ENCODE measurements around the gene FAM89A.
"Not testable (repeated sequence)": the region's sequence is repeated elsewhere in the genome, so short reads cannot be mapped to it uniquely, and the experiment has no call there.

The FAM89A gene

GRCh38 chr1:231029841-231030240 is 10.2 kb downstream of the FAM89A start:
- DNase-seq (ENCODE audit: extremely low read depth, low read depth) = no peak
- H3K4me3 ChIP-seq (replicated peaks; ENCODE audit: low read depth, low read length) = no peak overlapping the region
- TF ChIP-seq CTCF (IDR thresholded peaks at IDR 0.05; ENCODE audit: low read depth, low read length, missing control alignments) = no peak

- not testable (repeated sequence) for H3K4me3 ChIP-seq (replicated peaks; ENCODE audit: low read depth, low read length); DNase-seq (ENCODE audit: extremely low read depth, low read depth)
Measured at GRCh38 chr1:231029247-231029646, 10.8 kb downstream of the FAM89A start.

GRCh38 chr1:231028682-231029081 is 11.4 kb downstream of the FAM89A start:
- no peak for DNase-seq (ENCODE audit: extremely low read depth, low read depth)
- TF ChIP-seq CTCF (IDR thresholded peaks at IDR 0.05; ENCODE audit: low read depth, low read length, missing control alignments) = no peak
- H3K4me3 ChIP-seq (replicated peaks; ENCODE audit: low read depth, low read length) = no peak overlapping the region

- DNase-seq (ENCODE audit: extremely low read depth, low read depth) = no peak
- no peak for TF ChIP-seq CTCF (IDR thresholded peaks at IDR 0.05; ENCODE audit: low read depth, low read length, missing control alignments)
- no peak overlapping the region for H3K4me3 ChIP-seq (replicated peaks; ENCODE audit: low read depth, low read length)
Measured at GRCh38 chr1:231027971-231028370, 12.1 kb downstream of the FAM89A start.

- H3K4me3 ChIP-seq (replicated peaks; ENCODE audit: low read depth, low read length) = no peak overlapping the region
- DNase-seq (ENCODE audit: extremely low read depth, low read depth) = no peak
- no peak for TF ChIP-seq CTCF (IDR thresholded peaks at IDR 0.05; ENCODE audit: low read depth, low read length, missing control alignments)
Measured at GRCh38 chr1:231027136-231027925, 12.7 kb downstream of the FAM89A start.

- no peak for TF ChIP-seq CTCF (IDR thresholded peaks at IDR 0.05; ENCODE audit: low read depth, low read length, missing control alignments)
- no peak overlapping the region for H3K4me3 ChIP-seq (replicated peaks; ENCODE audit: low read depth, low read length)
- DNase-seq (ENCODE audit: extremely low read depth, low read depth) = no peak
Measured at GRCh38 chr1:231026576-231026975, 13.5 kb downstream of the FAM89A start.

- TF ChIP-seq CTCF (IDR thresholded peaks at IDR 0.05; ENCODE audit: low read depth, low read length, missing control alignments) = no peak
- H3K4me3 ChIP-seq (replicated peaks; ENCODE audit: low read depth, low read length) = no peak overlapping the region
- no peak for DNase-seq (ENCODE audit: extremely low read depth, low read depth)
Measured at GRCh38 chr1:231023150-231023549, 16.9 kb downstream of the FAM89A start.

- not testable (repeated sequence) for H3K4me3 ChIP-seq (replicated peaks; ENCODE audit: low read depth, low read length); DNase-seq (ENCODE audit: extremely low read depth, low read depth)
Measured at GRCh38 chr1:231022543-231022942, 17.5 kb downstream of the FAM89A start.
